ENCODE data around the gene FGR. TPM values are rescaled to one million over a fixed set of nuclear protein-coding genes. Genes with fewer than 3 reads are reported as not detected.

Gene FGR
- total and polyA plus RNA-seq, 2 of the 13 experiments (the other 11 are each of a cell fraction or from before 2014, with no cell fraction given) = not detected

GRCh38 chr1:27634177-27634984, 604 bp downstream of the FGR start:
- Histone ChIP-seq H2AFZ (ENCODE audit: low read length) (no peak overlapping the region), H3K9ac (ENCODE audit: insufficient read depth, low read depth, low read length) (no peak overlapping the region), H3K4me2 (ENCODE audit: low read depth, low read length) (no peak overlapping the region), H3K9me3 (ENCODE audit: low read length) (no peaks in the 10 kb centered on the region), H3K27me3 (ENCODE audit: control insufficient read depth in 1 of 2, insufficient read depth in 2 of 2, low read length in 2 of 2) (peaks cover 8 to 44% of the 10 kb centered on the region in 2 experiments; a peak in 4 of 5 replicates), H3K27ac (ENCODE audit: extremely low read length, insufficient read depth, low read length) (no peak overlapping the region), H3K36me3 (replicated peaks in 1 of 2; ENCODE audit: control insufficient read depth in 1 of 2, insufficient read depth in 2 of 2, low read length in 2 of 2) (no peaks in the 10 kb centered on the region), H4K20me1 (ENCODE audit: insufficient read depth, low read length) (no peaks in the 10 kb centered on the region), H3K4me1 (ENCODE audit: insufficient read depth, low read length) (peaks cover 18% of the 10 kb centered on the region), H3K79me2 (ENCODE audit: insufficient read depth, low read length) (no peaks in the 10 kb centered on the region), H3K4me3 (replicated peaks in 1 of 3; ENCODE audit: insufficient read depth in 1 of 3, low read depth in 2 of 3, low read length in 3 of 3) (no peak overlapping the region)
- 64% methylated on average over 17 of the region's 63 CpGs for WGBS (ENCODE audit: low lambda C conversion rate)
- no TSS peak for BruUV-seq (replicated peaks)
- in situ Hi-C loops (cut with HindIII; ENCODE audit: extremely low pct_ligation_motif_present, low pct_unique_long_range_greater_than_20kb) (no loop called here), intact Hi-C loops (cut with micrococcal nuclease; ENCODE audit: unreplicated experiment) (no loop called here)
- TF ChIP-seq, protein P1, sequence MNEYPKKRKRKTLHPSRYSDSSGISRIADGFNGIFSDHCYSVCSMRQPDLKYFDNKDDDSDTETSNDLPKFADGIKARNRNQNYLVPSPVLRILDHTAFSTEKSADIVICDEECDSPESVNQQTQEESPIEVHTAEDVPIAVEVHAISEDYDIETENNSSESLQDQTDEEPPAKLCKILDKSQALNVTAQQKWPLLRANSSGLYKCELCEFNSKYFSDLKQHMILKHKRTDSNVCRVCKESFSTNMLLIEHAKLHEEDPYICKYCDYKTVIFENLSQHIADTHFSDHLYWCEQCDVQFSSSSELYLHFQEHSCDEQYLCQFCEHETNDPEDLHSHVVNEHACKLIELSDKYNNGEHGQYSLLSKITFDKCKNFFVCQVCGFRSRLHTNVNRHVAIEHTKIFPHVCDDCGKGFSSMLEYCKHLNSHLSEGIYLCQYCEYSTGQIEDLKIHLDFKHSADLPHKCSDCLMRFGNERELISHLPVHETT (CRISPR knock-in tag; conservative IDR thresholded peaks at IDR 0.05) = no peak
- no peak for TF ChIP-seq TOPORS (CRISPR knock-in tag; IDR thresholded peaks at IDR 0.05)
- TF ChIP-seq ZNF597 (CRISPR knock-in tag; IDR thresholded peaks at IDR 0.05) = no peak
- TF ChIP-seq CEBPG (CRISPR knock-in tag; IDR thresholded peaks at IDR 0.05) = no peak
- TF ChIP-seq ZNF180 (CRISPR knock-in tag; IDR thresholded peaks at IDR 0.05; ENCODE audit: borderline replicate concordance, low read depth) = no peak
- no peak for TF ChIP-seq EED (CRISPR knock-in tag; IDR thresholded peaks at IDR 0.05)
- ATAC-seq (no peak), FAIRE-seq (no peak), DNase-seq (ENCODE audit: low spot score) (no peak)
- CTCF ChIA-PET (ENCODE audit: low intra/inter-chr PET ratio, low total read pairs) = no interaction called here
- POLR2A ChIA-PET = no interaction called here
